HepG2 (cell line): ENCODE data around the gene TP73. TPM values are rescaled to one million over a fixed set of nuclear protein-coding genes. Genes with fewer than 3 reads are reported as not detected.

ENCODE experiments used
- AGO1 ChIP-seq: fragments of 200-400 bp; formaldehyde crosslinking; IDR thresholded peaks from 2 replicates; pipeline ENCODE4 v1.6.1; 2017; ENCODE audit warnings: mild to moderate bottlenecking, low read depth, low read length, moderate library complexity; ENCODE audit not compliant: poor library complexity, severe bottlenecking
- AKAP8 ChIP-seq: sonication (generic); formaldehyde crosslinking; IDR thresholded peaks from 2 replicates; pipeline ENCODE4 v1.5.1; 2020; ENCODE audit warnings: mild to moderate bottlenecking, missing genetic modification reagents
- FIP1L1 ChIP-seq: fragments of 200-400 bp; formaldehyde crosslinking; IDR thresholded peaks from 2 replicates; pipeline ENCODE4 v1.6.1; 2018; ENCODE audit warnings: low read depth, mild to moderate bottlenecking, low read length, moderate library complexity, borderline replicate concordance; ENCODE audit not compliant: insufficient read depth
- FOXJ3 ChIP-seq: sonication (generic); formaldehyde crosslinking; IDR thresholded peaks from 2 replicates; pipeline ENCODE4 v1.4.0; 2020; ENCODE audit warnings: missing genetic modification reagents, mild to moderate bottlenecking, borderline replicate concordance
- MAZ ChIP-seq, 2 experiments: sonication (generic) in 1 of 2; formaldehyde crosslinking in 1 of 2; IDR thresholded peaks; 2 replicates each; pipeline versions ENCODE4 v1.5.0 to v1.6.1; 2012 to 2020; ENCODE audit warnings: low read depth in 2 of 2, mild to moderate bottlenecking in 2 of 2, borderline replicate concordance in 1 of 2, improper control_type of control experiment in 1 of 2, low read length in 1 of 2, missing genetic modification reagents in 1 of 2, moderate library complexity in 1 of 2
- TBL1XR1 ChIP-seq: fragments of 150-350 bp; IDR thresholded peaks from 2 replicates; pipeline ENCODE4 v1.6.1; 2014; ENCODE audit warnings: borderline replicate concordance, low read length; ENCODE audit not compliant: partially characterized antibody
- XRCC5 ChIP-seq: fragments of 200-400 bp; formaldehyde crosslinking; optimal IDR thresholded peaks from 2 replicates; pipeline ENCODE3; 2017; ENCODE audit warnings: mild to moderate bottlenecking, low read length
- ZNF331 ChIP-seq: sonication (generic); formaldehyde crosslinking; IDR thresholded peaks from 2 replicates; pipeline ENCODE4 v1.4.0; 2020; ENCODE audit warnings: missing genetic modification reagents
- ZNF337 ChIP-seq: sonication (generic); formaldehyde crosslinking; IDR thresholded peaks from 2 replicates; pipeline ENCODE4 v1.5.1; 2020; ENCODE audit warnings: missing genetic modification reagents, low read depth, mild to moderate bottlenecking, borderline replicate concordance
- ZNF558 ChIP-seq: sonication (generic); formaldehyde crosslinking; IDR thresholded peaks from 2 replicates; pipeline ENCODE4 v1.9.0; 2022; ENCODE audit warnings: mild to moderate bottlenecking, missing genetic modification reagents, borderline replicate concordance
- ZNF713 ChIP-seq: sonication (generic); formaldehyde crosslinking; IDR thresholded peaks from 2 replicates; pipeline ENCODE4 v1.4.0; 2020; ENCODE audit warnings: mild to moderate bottlenecking, missing genetic modification reagents
- ZNF790 ChIP-seq: sonication (generic); formaldehyde crosslinking; IDR thresholded peaks from 2 replicates; pipeline ENCODE4 v1.8.0; 2022; ENCODE audit warnings: missing genetic modification reagents, mild to moderate bottlenecking, borderline replicate concordance
- ZSCAN12 ChIP-seq: sonication (generic); formaldehyde crosslinking; IDR thresholded peaks from 2 replicates; pipeline ENCODE4 v1.9.0; 2021; ENCODE audit warnings: mild to moderate bottlenecking, missing genetic modification reagents
- polyA plus RNA-seq, 8 experiments: library from polyadenylated mRNA; depleted of rRNA in 3 of 8; stranded (reverse) in 7 of 8; unstranded in 1 of 8; fragments of >200 nt; fragmentation: Illumina TruSeq in 4 of 8; extraction: Trizol in 4 of 8; gene quantifications; 2 replicates each; pipeline versions ENCODE4 v1.2.1 to v1.2.3, GENCODE V29; 2011 to 2016; ENCODE audit warnings: low read depth in 4 of 8, missing spikeins in 1 of 8, mixed read lengths in 1 of 8; ENCODE audit not compliant: insufficient read depth in 1 of 8
- total RNA-seq, 5 experiments: library from RNA; depleted of rRNA; stranded (reverse); fragments of >200 nt; fragmentation: Illumina TruSeq; extraction: Trizol; gene quantifications; 2 replicates each; pipeline ENCODE4 v1.2.3, GENCODE V29; 2016; ENCODE audit warnings: low read depth in 1 of 5
- TF ChIP-seq, protein P1 (sequence below): sonication (generic); formaldehyde crosslinking; IDR thresholded peaks from 2 replicates; pipeline ENCODE4 v1.4.0; 2020; ENCODE audit warnings: missing genetic modification reagents
- TF ChIP-seq, protein P2 (sequence below): sonication (generic); formaldehyde crosslinking; IDR thresholded peaks from 2 replicates; pipeline ENCODE4 v1.4.0; 2020; ENCODE audit warnings: missing genetic modification reagents, mild to moderate bottlenecking, borderline replicate concordance
- TF ChIP-seq, protein P3 (sequence below): sonication (generic); formaldehyde crosslinking; IDR thresholded peaks from 2 replicates; pipeline ENCODE4 v1.5.0; 2020; ENCODE audit warnings: mild to moderate bottlenecking, missing genetic modification reagents, borderline replicate concordance

TP73 gene
- total and polyA plus RNA-seq, 2 of the 13 experiments (the other 11 are each of a cell fraction or from before 2014, with no cell fraction given), result 0.49 to 1.1 TPM

DNA sequence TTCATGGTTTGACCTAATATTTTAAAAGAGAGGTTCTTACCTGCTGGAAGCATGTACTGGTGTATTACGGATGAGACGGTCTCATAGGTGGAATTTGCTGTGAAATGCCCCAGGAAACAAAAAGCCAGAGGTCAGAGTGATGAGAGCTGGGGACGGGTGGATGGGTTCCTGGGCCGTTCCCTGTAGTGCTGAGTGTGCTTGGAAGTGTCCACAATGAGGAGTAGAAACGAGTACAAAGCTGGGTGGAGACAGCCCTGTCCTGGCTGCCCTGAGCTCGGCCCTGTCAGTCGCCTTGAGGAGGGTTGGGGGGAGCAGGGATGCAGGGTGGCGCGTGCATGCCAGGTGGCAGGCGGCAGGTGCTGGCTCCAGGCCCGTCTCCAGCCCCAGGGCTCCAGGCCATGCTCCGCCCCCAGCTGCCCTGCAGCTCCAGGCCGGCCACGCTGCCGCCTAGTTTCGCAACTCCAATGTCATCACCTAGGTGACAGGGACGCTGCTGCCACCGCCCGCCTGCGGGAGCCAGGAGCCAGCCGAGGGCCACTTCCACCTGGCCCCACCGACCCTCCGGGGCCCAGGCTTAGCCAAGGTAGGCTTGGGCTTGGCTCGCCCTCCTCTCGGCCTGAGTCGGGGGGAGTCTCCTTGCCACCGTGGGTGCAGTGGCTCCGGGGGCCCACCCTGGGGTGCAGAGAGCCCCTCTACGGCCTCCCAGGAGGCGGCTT, 16.4 kb downstream of the TP73 start (continued):
- TF ChIP-seq, protein P1, sequence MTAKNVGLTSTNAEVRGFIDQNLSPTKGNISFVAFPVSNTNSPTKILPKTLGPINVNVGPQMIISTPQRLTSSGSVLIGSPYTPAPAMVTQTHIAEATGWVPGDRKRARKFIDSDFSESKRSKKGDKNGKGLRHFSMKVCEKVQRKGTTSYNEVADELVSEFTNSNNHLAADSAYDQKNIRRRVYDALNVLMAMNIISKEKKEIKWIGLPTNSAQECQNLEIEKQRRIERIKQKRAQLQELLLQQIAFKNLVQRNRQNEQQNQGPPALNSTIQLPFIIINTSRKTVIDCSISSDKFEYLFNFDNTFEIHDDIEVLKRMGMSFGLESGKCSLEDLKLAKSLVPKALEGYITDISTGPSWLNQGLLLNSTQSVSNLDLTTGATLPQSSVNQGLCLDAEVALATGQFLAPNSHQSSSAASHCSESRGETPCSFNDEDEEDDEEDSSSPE (CRISPR knock-in tag), result peak; percentile 79
- TF ChIP-seq TBL1XR1 (no peak), ZNF337 (CRISPR knock-in tag) (no peak), XRCC5 (peak; percentile 27), ZSCAN12 (CRISPR knock-in tag) (no peak), ZNF713 (CRISPR knock-in tag) (no peak), ZNF558 (CRISPR knock-in tag) (no peak), FIP1L1 (no peak), FOXJ3 (no peak), MAZ (IDR thresholded peaks at IDR 0.05; ENCODE audit: borderline replicate concordance, low read depth, low read length) (peak; percentile 47; the same call in 1 of the 2 replicates), MAZ (CRISPR knock-in tag; IDR thresholded peaks at IDR 0.05; ENCODE audit: low read depth) (peak; percentile 55), AGO1 (no peak), AKAP8 (CRISPR knock-in tag) (no peak), ZNF790 (CRISPR knock-in tag) (no peak), ZNF331 (peak; percentile 70; the same call in 1 of the 2 replicates)
- TF ChIP-seq, protein P2, sequence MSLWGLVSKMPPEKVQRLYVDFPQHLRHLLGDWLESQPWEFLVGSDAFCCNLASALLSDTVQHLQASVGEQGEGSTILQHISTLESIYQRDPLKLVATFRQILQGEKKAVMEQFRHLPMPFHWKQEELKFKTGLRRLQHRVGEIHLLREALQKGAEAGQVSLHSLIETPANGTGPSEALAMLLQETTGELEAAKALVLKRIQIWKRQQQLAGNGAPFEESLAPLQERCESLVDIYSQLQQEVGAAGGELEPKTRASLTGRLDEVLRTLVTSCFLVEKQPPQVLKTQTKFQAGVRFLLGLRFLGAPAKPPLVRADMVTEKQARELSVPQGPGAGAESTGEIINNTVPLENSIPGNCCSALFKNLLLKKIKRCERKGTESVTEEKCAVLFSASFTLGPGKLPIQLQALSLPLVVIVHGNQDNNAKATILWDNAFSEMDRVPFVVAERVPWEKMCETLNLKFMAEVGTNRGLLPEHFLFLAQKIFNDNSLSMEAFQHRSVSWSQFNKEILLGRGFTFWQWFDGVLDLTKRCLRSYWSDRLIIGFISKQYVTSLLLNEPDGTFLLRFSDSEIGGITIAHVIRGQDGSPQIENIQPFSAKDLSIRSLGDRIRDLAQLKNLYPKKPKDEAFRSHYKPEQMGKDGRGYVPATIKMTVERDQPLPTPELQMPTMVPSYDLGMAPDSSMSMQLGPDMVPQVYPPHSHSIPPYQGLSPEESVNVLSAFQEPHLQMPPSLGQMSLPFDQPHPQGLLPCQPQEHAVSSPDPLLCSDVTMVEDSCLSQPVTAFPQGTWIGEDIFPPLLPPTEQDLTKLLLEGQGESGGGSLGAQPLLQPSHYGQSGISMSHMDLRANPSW (CRISPR knock-in tag), result no peak
- TF ChIP-seq, protein P3, sequence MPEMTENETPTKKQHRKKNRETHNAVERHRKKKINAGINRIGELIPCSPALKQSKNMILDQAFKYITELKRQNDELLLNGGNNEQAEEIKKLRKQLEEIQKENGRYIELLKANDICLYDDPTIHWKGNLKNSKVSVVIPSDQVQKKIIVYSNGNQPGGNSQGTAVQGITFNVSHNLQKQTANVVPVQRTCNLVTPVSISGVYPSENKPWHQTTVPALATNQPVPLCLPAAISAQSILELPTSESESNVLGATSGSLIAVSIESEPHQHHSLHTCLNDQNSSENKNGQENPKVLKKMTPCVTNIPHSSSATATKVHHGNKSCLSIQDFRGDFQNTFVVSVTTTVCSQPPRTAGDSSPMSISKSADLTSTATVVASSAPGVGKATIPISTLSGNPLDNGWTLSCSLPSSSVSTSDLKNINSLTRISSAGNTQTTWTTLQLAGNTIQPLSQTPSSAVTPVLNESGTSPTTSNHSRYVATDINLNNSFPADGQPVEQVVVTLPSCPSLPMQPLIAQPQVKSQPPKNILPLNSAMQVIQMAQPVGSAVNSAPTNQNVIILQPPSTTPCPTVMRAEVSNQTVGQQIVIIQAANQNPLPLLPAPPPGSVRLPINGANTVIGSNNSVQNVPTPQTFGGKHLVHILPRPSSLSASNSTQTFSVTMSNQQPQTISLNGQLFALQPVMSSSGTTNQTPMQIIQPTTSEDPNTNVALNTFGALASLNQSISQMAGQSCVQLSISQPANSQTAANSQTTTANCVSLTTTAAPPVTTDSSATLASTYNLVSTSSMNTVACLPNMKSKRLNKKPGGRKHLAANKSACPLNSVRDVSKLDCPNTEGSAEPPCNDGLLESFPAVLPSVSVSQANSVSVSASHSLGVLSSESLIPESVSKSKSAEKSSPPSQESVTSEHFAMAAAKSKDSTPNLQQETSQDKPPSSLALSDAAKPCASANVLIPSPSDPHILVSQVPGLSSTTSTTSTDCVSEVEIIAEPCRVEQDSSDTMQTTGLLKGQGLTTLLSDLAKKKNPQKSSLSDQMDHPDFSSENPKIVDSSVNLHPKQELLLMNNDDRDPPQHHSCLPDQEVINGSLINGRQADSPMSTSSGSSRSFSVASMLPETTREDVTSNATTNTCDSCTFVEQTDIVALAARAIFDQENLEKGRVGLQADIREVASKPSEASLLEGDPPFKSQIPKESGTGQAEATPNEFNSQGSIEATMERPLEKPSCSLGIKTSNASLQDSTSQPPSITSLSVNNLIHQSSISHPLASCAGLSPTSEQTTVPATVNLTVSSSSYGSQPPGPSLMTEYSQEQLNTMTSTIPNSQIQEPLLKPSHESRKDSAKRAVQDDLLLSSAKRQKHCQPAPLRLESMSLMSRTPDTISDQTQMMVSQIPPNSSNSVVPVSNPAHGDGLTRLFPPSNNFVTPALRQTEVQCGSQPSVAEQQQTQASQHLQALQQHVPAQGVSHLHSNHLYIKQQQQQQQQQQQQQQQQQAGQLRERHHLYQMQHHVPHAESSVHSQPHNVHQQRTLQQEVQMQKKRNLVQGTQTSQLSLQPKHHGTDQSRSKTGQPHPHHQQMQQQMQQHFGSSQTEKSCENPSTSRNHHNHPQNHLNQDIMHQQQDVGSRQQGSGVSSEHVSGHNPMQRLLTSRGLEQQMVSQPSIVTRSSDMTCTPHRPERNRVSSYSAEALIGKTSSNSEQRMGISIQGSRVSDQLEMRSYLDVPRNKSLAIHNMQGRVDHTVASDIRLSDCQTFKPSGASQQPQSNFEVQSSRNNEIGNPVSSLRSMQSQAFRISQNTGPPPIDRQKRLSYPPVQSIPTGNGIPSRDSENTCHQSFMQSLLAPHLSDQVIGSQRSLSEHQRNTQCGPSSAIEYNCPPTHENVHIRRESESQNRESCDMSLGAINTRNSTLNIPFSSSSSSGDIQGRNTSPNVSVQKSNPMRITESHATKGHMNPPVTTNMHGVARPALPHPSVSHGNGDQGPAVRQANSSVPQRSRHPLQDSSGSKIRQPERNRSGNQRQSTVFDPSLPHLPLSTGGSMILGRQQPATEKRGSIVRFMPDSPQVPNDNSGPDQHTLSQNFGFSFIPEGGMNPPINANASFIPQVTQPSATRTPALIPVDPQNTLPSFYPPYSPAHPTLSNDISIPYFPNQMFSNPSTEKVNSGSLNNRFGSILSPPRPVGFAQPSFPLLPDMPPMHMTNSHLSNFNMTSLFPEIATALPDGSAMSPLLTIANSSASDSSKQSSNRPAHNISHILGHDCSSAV, result no peak
